Thyroid gland (tissue), 4 donors: ENCODE measurements around the gene PMM2.

Experiments
- CTCF ChIP-seq, 6 experiments: fragments of 200-600 bp in 3 of 6; fragments of 450-650 bp in 3 of 6; sonication (generic) in 3 of 6; IDR thresholded peaks; one replicate each; pipeline ENCODE4 v1.5.1; 2016 to 2019; ENCODE audit warnings: antibody characterized with exemption in 6 of 6, mild to moderate bottlenecking in 2 of 6, inconsistent platforms in 1 of 6, moderate library complexity in 1 of 6
- POLR2A ChIP-seq, 2 donors: fragments of 450-650 bp; IDR thresholded peaks; one replicate each; pipeline ENCODE4 v1.6.1; 2017; ENCODE audit warnings: antibody characterized with exemption in 2 of 2, mild to moderate bottlenecking in 2 of 2, moderate library complexity in 1 of 2

DNA sequence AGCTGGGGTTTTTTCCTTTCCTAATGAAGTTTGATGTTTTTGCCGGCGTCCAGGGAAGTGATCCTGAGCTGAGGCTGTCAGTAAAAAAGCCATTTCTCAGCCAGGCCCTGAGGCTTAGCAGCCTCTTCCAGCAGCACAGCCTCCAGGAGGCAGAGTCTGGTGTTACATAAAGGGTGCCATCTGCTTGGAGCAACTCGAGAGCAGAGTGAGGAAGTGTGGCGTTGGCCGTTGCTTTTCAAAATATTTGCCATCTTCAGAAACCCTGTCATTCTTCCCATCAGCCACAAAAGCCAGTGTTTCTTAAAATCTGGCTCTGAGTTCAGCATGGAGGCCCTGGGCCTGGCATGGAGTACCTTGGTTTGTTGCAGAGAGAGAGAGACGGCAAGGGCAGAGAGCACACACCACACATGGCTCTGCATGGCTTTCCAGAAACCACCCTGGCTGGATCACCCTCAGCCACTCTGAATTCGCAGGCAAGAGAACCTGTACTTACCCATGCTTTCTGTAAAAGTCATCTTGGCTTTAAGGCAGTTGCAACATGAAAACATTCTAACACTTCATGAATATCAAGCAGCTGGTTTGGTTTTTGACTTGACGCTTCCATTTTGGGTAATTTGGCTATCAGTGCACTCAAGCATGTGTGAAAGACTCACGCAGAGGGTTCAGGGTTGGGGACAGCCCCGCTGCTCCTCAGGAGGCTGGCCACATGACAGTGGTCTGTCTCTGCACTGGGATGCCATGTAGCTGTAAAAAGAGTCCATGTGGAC lies 21.0 kb downstream of the PMM2 start:
- TF ChIP-seq CTCF (IDR thresholded peaks at IDR 0.05) (no peak), POLR2A (IDR thresholded peaks at IDR 0.05) (no peak)
